Mucosa of stomach (tissue), 1 donor: Measurements from ENCODE around the gene PLIN1.

Source experiments
- H3K27me3 ChIP-seq: one replicate; pipeline ENCODE4 v1.7.0; 2013; ENCODE audit warnings: mild to moderate bottlenecking, low read length; ENCODE audit not compliant: control insufficient read depth, insufficient read depth
- H3K36me3 ChIP-seq: one replicate; pipeline ENCODE4 v1.7.0; 2013; ENCODE audit warnings: low read length; ENCODE audit not compliant: control insufficient read depth, insufficient read depth
- H3K4me1 ChIP-seq: one replicate; pipeline ENCODE4 v1.7.0; 2013; ENCODE audit warnings: mild to moderate bottlenecking, low read length; ENCODE audit not compliant: control insufficient read depth, insufficient read depth
- H3K4me3 ChIP-seq: one replicate; pipeline ENCODE4 v1.7.0; 2013; ENCODE audit warnings: low read length
- H3K9ac ChIP-seq: one replicate; pipeline ENCODE4 v1.7.0; 2013; ENCODE audit warnings: mild to moderate bottlenecking, low read length, moderate library complexity
- H3K9me3 ChIP-seq: one replicate; pipeline ENCODE4 v1.7.0; 2013; ENCODE audit warnings: mild to moderate bottlenecking, low read length, moderate library complexity; ENCODE audit not compliant: control insufficient read depth
- donor health status: Pancreatic carcinoma.

The PLIN1 gene, protein sequence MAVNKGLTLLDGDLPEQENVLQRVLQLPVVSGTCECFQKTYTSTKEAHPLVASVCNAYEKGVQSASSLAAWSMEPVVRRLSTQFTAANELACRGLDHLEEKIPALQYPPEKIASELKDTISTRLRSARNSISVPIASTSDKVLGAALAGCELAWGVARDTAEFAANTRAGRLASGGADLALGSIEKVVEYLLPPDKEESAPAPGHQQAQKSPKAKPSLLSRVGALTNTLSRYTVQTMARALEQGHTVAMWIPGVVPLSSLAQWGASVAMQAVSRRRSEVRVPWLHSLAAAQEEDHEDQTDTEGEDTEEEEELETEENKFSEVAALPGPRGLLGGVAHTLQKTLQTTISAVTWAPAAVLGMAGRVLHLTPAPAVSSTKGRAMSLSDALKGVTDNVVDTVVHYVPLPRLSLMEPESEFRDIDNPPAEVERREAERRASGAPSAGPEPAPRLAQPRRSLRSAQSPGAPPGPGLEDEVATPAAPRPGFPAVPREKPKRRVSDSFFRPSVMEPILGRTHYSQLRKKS

DNA sequence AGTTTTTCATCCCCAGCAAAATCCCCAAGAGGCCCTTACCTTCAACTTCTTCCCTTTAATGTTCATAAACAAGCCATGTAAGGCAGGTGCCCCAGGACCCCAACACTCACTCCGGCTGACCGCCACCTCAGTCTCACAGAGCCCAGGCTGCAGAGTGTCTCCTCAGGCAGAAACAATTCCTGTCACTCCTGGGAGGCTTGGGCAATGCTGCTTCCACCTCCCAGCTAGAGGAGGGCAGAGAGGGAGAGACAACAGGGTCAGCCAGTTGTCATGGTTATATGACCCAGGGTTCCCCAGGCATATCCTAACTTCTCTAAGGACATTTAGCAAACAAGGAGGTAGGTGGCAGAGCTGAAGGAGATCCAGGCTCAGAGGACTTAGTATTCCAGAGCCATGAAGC, at the start of gene PLIN1:
TSS of gene PLIN1 (minus strand) at position 156 of the 400 bp plus-strand sequence. CDS start 1,878 bp downstream, outside the sequence.
- no peaks in the 10 kb centered on the region for H3K9me3 ChIP-seq
- H3K27me3 ChIP-seq: no peaks in the 10 kb centered on the region
- no peak within 1 kb of the TSS for H3K9ac ChIP-seq
- no peaks in the 10 kb centered on the region for H3K36me3 ChIP-seq
- peaks cover 22% of the 10 kb centered on the region for H3K4me1 ChIP-seq
- no peak within 1 kb of the TSS for H3K4me3 ChIP-seq

DNA sequence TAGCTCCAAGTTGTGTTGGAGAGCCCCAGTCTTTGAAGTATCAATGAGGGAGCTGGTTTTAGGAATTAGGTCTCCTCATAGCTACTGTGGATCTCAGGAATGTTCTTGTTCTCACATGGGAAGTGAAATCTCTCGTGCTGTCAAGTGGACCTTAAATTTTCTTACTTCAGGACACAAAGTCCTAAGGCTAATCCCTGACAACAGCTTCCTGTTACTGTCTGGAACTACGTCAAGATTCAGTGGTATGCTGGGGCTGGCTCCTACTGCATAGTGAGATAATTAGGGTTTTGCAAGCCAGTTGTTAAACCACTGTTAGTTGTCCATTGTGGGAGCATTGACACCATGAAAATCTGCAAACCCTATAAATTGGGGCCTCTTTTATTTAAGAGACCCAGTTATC, 49.1 kb upstream of the PLIN1 start:
- H3K36me3 ChIP-seq: no peaks in the 10 kb centered on the region
- H3K4me3 ChIP-seq: no peak overlapping the region
- no peaks in the 10 kb centered on the region for H3K9me3 ChIP-seq
- no peak overlapping the region for H3K9ac ChIP-seq
- H3K4me1 ChIP-seq: no peaks in the 10 kb centered on the region
- peaks cover 3% of the 10 kb centered on the region for H3K27me3 ChIP-seq

DNA sequence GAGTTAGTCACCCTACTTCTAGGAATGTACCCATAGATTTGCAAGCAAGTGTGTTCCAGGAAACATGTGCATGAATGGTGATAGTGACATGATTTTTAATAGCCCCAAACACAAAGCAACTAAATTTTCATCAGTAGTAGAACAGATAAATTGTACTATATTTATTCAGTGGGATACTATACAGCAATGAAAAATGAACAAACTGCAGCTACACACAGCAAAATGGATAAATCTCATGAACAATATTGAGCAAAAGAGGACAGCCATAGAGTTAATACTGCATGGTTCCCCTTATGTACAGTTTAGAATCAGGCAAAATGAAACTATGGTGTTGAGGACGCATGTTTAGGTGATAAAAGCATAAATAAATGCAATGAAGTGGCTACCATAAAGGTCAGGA, 45.9 kb upstream of the PLIN1 start:
- H3K9me3 ChIP-seq: no peaks in the 10 kb centered on the region

DNA sequence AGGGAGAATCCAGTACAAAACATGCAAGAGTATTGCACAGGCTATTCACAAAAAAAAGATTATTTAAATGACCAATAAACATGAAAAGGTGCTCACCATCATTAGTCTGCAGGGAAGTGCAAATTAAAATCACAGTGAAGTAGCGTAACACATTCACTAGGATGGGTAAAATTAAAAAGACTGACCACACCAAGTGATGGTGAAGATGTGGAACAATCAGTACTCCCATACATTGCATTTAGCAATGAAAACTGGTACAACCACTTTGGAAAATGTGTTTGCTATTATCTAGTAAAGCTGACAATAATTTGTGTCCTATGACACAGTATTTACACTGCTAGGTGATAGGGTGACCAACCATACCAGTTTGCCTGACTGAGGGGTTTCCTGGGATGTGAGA, 45.5 kb upstream of the PLIN1 start:
- H3K36me3 ChIP-seq: no peaks in the 10 kb centered on the region
- H3K9ac ChIP-seq: no peak overlapping the region
- H3K4me1 ChIP-seq: no peaks in the 10 kb centered on the region
- no peak overlapping the region for H3K4me3 ChIP-seq
- peaks cover 3% of the 10 kb centered on the region for H3K27me3 ChIP-seq
- H3K9me3 ChIP-seq: no peaks in the 10 kb centered on the region

More for the DNA sequence above, 45.9 kb upstream of the PLIN1 start:
- no peaks in the 10 kb centered on the region for H3K36me3 ChIP-seq
- H3K4me1 ChIP-seq: no peaks in the 10 kb centered on the region
- peaks cover 3% of the 10 kb centered on the region for H3K27me3 ChIP-seq
- no peak overlapping the region for H3K4me3 ChIP-seq
- no peak overlapping the region for H3K9ac ChIP-seq

DNA sequence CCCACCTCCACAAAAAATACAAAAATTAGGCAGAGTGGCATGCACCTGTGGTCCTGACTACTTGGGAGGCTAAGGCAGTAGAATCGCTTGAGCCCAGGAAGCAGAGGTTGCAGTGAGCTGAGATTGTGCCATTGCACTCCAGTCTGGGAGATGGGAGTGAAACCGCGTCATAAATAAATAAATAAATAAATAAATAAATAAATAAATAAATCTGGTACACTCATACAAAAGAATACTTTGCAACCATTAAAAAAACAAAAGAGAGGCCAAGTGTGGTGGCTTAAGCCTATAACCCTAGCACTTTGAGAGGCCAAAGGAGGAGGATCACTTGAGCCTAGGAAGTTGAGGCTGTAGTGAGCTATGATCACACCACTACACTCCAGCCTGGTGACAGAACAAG, 43.9 kb upstream of the PLIN1 start:
- Histone ChIP-seq H3K4me3 (no peak overlapping the region), H3K9me3 (no peaks in the 10 kb centered on the region), H3K4me1 (no peaks in the 10 kb centered on the region), H3K27me3 (peaks cover 3% of the 10 kb centered on the region), H3K9ac (no peak overlapping the region), H3K36me3 (no peaks in the 10 kb centered on the region)

DNA sequence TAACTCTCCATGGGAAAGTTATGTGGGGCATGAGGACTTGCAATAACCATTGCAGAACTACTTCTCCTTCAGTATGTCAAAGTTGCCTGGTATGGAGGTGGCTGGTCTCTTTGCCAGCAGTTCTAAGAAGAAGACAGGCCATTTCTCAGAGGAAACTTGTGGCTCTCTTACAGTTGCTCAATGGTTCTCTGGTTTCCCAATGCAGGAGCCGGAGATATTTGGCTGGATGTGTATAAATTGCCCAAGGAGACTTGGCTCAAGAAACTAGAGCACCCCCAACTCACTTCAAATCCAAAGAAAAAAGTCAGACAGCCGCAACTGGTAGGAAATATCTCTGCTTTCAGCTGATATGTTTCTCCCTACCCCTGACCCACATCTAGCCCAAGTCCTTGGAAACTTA, 35.6 kb upstream of the PLIN1 start:
- H3K9ac ChIP-seq: no peak overlapping the region
- H3K36me3 ChIP-seq: no peaks in the 10 kb centered on the region
- H3K4me1 ChIP-seq: no peaks in the 10 kb centered on the region

DNA sequence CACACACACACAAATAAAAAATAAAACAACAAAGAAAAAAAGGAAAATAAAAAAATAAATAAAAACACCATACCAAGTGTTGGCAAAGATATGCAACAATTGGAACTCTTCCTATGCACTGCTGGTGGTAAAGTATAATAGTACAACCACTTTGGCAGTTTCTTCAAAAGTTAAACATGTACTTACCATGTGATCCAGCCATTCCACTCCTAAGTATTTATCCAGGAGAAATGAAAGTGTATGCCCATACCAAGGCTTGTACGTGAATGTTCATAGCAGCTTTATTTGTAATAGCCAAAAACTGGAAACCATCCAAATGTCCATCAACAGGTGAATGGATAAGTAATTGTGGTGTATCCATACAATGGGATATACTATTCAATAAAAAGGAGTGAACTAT, 28.4 kb upstream of the PLIN1 start:
- Histone ChIP-seq H3K36me3 (no peaks in the 10 kb centered on the region), H3K27me3 (no peaks in the 10 kb centered on the region), H3K4me3 (no peak overlapping the region), H3K9ac (no peak overlapping the region), H3K4me1 (no peaks in the 10 kb centered on the region), H3K9me3 (no peaks in the 10 kb centered on the region)

More for the DNA sequence above, 35.6 kb upstream of the PLIN1 start:
- H3K27me3 ChIP-seq: no peaks in the 10 kb centered on the region
- no peaks in the 10 kb centered on the region for H3K9me3 ChIP-seq
- H3K4me3 ChIP-seq: no peak overlapping the region

DNA sequence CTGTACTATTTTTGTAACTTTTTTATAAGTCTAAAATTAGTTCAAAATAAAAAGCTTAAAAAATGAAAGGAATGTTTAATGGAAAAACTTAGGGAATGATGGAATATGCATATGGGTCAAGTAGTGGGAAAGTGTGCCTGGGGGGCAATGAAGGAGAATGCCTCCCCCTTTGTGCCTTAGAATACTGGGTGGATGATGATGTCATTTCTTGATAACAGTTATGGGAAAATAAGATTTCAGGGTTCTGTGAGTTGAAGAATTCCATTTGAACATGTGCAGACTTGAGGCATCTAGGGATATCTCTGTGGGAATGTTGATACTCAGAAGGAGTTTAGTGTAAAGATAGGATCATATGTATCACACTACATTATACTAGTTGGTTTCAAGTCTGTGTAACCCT, 25.2 kb upstream of the PLIN1 start:
- H3K9ac ChIP-seq: no peak overlapping the region
- H3K4me1 ChIP-seq: no peaks in the 10 kb centered on the region
- no peaks in the 10 kb centered on the region for H3K27me3 ChIP-seq
- no peak overlapping the region for H3K4me3 ChIP-seq
- H3K9me3 ChIP-seq: no peaks in the 10 kb centered on the region
- H3K36me3 ChIP-seq: no peaks in the 10 kb centered on the region

DNA sequence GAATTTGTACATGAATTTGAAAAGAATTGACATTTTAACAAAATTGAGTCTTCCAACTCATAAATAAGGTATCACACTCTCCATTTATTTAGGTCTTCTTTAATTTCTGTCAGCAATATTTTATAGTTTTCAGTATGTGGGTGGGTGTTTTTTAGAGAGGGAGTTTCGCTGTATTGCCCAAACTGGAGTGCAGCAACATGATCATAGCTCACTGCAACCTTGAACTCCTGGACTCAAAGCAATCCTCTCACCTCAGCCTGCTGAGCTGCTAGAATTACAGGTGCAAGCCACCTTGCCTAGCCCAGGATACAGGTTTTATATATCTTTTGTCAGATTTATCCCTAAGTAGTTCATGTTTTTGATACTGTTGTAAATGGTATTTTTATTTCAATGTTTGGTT, 16.0 kb upstream of the PLIN1 start:
- H3K4me1 ChIP-seq: no peaks in the 10 kb centered on the region
- no peaks in the 10 kb centered on the region for H3K36me3 ChIP-seq
- H3K27me3 ChIP-seq: no peaks in the 10 kb centered on the region
- no peak overlapping the region for H3K4me3 ChIP-seq
- H3K9me3 ChIP-seq: no peaks in the 10 kb centered on the region
- H3K9ac ChIP-seq: no peak overlapping the region

DNA sequence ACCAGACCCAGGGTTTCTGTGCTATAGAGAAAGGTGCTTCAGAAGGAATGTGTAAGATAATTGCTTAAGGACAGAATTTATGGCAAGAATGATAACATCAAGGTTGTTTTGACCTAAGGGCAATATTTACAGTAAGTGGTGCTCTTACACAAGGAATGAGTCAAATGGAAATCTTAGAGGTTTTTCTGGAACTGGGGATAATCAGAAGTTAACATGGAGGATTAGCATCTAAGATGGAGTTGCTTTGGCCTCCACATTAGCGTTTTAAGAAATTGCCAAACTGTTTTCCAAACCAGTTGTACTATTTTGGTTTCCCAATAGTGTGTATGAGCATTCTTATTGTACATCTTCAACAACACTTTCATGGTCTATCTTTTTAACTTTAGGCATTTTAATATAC, 14.5 kb upstream of the PLIN1 start:
- Histone ChIP-seq H3K36me3 (no peaks in the 10 kb centered on the region), H3K4me1 (no peaks in the 10 kb centered on the region), H3K9ac (no peak overlapping the region), H3K9me3 (no peaks in the 10 kb centered on the region), H3K4me3 (no peak overlapping the region), H3K27me3 (no peaks in the 10 kb centered on the region)

DNA sequence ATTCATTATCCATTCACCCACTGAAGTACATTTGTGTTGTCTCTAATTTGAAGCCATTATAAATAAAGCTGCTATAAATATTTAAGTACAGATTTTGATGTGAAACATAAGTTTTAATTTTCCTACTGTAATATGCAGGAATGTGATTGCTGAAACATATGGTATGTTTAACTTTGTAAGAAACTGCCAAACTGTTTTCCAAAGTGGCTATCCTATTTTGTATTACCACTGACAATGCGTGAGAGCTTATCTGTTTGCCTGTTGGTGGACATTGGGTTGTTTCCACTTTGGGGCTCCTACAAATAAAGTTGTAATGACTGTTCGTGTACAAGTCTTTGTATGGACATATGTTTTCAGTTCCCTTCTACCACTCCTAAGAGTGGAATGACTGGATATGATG, 13.9 kb upstream of the PLIN1 start:
- Histone ChIP-seq H3K4me1 (no peaks in the 10 kb centered on the region), H3K9me3 (no peaks in the 10 kb centered on the region), H3K36me3 (no peaks in the 10 kb centered on the region), H3K9ac (no peak overlapping the region), H3K4me3 (no peak overlapping the region), H3K27me3 (no peaks in the 10 kb centered on the region)

DNA sequence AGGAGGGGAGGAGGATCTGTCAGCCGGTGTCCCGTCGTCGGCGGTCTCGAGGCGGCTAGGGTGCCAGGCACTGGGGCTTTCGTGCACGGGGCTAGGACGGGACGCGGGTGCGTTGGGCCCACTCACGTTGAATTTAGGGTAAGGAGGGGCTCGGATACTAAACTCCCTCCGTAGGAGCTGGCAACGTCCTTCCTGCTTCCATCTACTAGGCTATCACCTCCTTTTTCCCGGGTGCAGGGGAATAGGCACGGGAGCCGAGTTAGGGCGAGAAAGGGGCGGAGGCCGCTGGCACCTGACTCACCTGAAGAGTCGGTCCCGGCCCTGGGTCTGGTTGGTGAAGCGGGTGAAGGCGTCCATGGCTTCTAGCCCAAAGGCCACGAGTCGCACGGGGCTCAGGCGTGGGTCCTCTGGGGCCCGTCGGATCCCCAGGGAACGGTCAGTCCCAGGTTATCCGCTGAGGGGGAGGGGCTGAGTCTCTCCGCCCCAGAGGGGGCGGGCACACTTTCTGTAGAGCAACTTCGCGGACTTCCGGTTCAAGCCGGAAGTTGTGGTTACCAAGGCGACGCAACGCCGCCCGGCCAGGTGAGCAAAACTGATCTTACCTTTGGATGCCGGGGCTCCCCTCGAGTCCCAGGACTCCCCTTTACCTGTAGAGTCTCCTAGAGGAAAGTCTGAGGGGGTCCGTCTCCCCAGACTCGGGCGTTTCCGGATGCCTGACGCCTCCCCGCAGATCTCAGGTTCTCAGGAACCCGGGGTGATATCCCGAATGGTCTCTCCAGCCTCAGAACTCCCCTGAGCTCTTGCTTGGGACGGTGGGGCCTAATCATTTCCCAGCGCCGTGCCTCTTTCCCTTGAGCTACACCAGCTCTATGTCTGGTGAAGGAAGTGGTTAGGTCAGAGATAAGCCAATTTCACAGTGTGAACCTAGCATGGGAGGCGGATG, 11.4 kb upstream of the PLIN1 start, which contains the start of the genes PEX11A and WDR93:
TSS of gene PEX11A (minus strand) at position 479 of the 943 bp plus-strand sequence. CDS start at position 357, 122 bp downstream.
TSS of gene WDR93 (plus strand) at position 536 of the 943 bp plus-strand sequence. CDS start 10,936 bp downstream, outside the sequence.
- H3K9ac ChIP-seq: peak within 1 kb of the TSS; percentile 76
- H3K27me3 ChIP-seq: no peaks in the 10 kb centered on the region
- no peaks in the 10 kb centered on the region for H3K36me3 ChIP-seq
- H3K4me1 ChIP-seq: no peaks in the 10 kb centered on the region
- peak within 1 kb of the TSS; percentile 61 for H3K4me3 ChIP-seq
- no peaks in the 10 kb centered on the region for H3K9me3 ChIP-seq
